ENCODE data around the gene ETV2.

ETV2 gene

GRCh38 chr19:35623327-35624010 is 18.1 kb upstream of the ETV2 start:
- no peak for TF ChIP-seq Cebpa-rat (IDR thresholded peaks at IDR 0.05)
- Histone ChIP-seq H3K9me3 (no peaks in the 10 kb centered on the region), H3K4me3 (no peak overlapping the region), H4K20me1 (no peaks in the 10 kb centered on the region), H3K4me1 (peaks cover 9% of the 10 kb centered on the region), H3K9ac (no peak overlapping the region), H3K27me3 (no peaks in the 10 kb centered on the region), H3K27ac (no peak overlapping the region), H3K36me3 (peaks cover 42% of the 10 kb centered on the region), H3K4me2 (no peak overlapping the region)

- Histone ChIP-seq H3K36me3 (peaks cover 33% of the 10 kb centered on the region), H3K4me2 (peak overlapping the region; percentile 99), H3K9ac (peak overlapping the region; percentile 91), H3K9me3 (no peaks in the 10 kb centered on the region), H3K4me3 (peak overlapping the region; percentile 97), H3K27ac (peak overlapping the region; percentile 80), H3K27me3 (no peaks in the 10 kb centered on the region), H4K20me1 (no peaks in the 10 kb centered on the region; the same call in 1 of the 2 replicates), H3K4me1 (peaks cover 22% of the 10 kb centered on the region)
- TF ChIP-seq Cebpa-rat (IDR thresholded peaks at IDR 0.05) = no peak
Measured at GRCh38 chr19:35628264-35628564, 13.3 kb upstream of the ETV2 start.

- H3K9me3 ChIP-seq = no peaks in the 10 kb centered on the region
- H3K9ac ChIP-seq = peak within 1 kb of the TSS; percentile 91
- H3K4me3 ChIP-seq = peak within 1 kb of the TSS; percentile 97
- H3K4me2 ChIP-seq = peak within 1 kb of the TSS; percentile 99
- no peaks in the 10 kb centered on the region; the same call in 1 of the 2 replicates for H4K20me1 ChIP-seq
- peak within 1 kb of the TSS; percentile 84 for H3K27ac ChIP-seq
- H3K36me3 ChIP-seq = peaks cover 39% of the 10 kb centered on the region
- TF ChIP-seq Cebpa-rat (IDR thresholded peaks at IDR 0.05) = no peak
- H3K27me3 ChIP-seq = no peaks in the 10 kb centered on the region
- peaks cover 22% of the 10 kb centered on the region for H3K4me1 ChIP-seq
Measured at GRCh38 chr19:35628565-35629331, 12.8 kb upstream of the ETV2 start, which contains the start of gene RBM42. Gene RBM42 (plus strand): TSS chr19:35629036. CDS start chr19:35629154, 118 bp downstream.

- Histone ChIP-seq H3K9me3 (no peaks in the 10 kb centered on the region), H3K27me3 (no peaks in the 10 kb centered on the region), H3K4me2 (peak overlapping the region; percentile 99), H3K36me3 (peaks cover 44% of the 10 kb centered on the region), H3K9ac (peak overlapping the region; percentile 91), H3K4me3 (peak overlapping the region; percentile 97), H3K27ac (peak overlapping the region; percentile 84), H3K4me1 (peaks cover 22% of the 10 kb centered on the region), H4K20me1 (no peaks in the 10 kb centered on the region; the same call in 1 of the 2 replicates)
- TF ChIP-seq Cebpa-rat (IDR thresholded peaks at IDR 0.05) = no peak
Measured at GRCh38 chr19:35629332-35629633, 12.3 kb upstream of the ETV2 start.

- Histone ChIP-seq H3K9me3 (no peaks in the 10 kb centered on the region), H3K4me2 (no peak overlapping the region), H3K27me3 (no peaks in the 10 kb centered on the region), H3K4me1 (peaks cover 13% of the 10 kb centered on the region), H4K20me1 (no peaks in the 10 kb centered on the region; the same call in 1 of the 2 replicates), H3K4me3 (no peak overlapping the region), H3K27ac (no peak overlapping the region), H3K36me3 (peaks cover 87% of the 10 kb centered on the region), H3K9ac (no peak overlapping the region)
- TF ChIP-seq Cebpa-rat (IDR thresholded peaks at IDR 0.05) = no peak
Measured at GRCh38 chr19:35633727-35634440, 7.7 kb upstream of the ETV2 start.

GRCh38 chr19:35636651-35637050 is 4.9 kb upstream of the ETV2 start:
- no peak overlapping the region for H3K4me2 ChIP-seq
- H3K9ac ChIP-seq = no peak overlapping the region
- H3K4me1 ChIP-seq = peaks cover 9% of the 10 kb centered on the region
- H4K20me1 ChIP-seq = no peaks in the 10 kb centered on the region; the same call in 1 of the 2 replicates
- TF ChIP-seq Cebpa-rat (IDR thresholded peaks at IDR 0.05) = no peak
- no peaks in the 10 kb centered on the region for H3K9me3 ChIP-seq
- H3K36me3 ChIP-seq = peaks cover 70% of the 10 kb centered on the region
- H3K4me3 ChIP-seq = no peak overlapping the region
- H3K27ac ChIP-seq = no peak overlapping the region
- H3K27me3 ChIP-seq = no peaks in the 10 kb centered on the region

GRCh38 chr19:35637165-35637564 is 4.4 kb upstream of the ETV2 start:
- Histone ChIP-seq H3K27me3 (no peaks in the 10 kb centered on the region), H3K4me1 (peaks cover 14% of the 10 kb centered on the region), H3K9me3 (no peaks in the 10 kb centered on the region), H3K27ac (no peak overlapping the region), H3K9ac (no peak overlapping the region), H3K4me3 (no peak overlapping the region), H4K20me1 (no peaks in the 10 kb centered on the region; the same call in 1 of the 2 replicates), H3K36me3 (peaks cover 65% of the 10 kb centered on the region), H3K4me2 (no peak overlapping the region)
- TF ChIP-seq Cebpa-rat (IDR thresholded peaks at IDR 0.05) = no peak

GRCh38 chr19:35639321-35639639 is 2.3 kb upstream of the ETV2 start:
- H3K27me3 ChIP-seq = no peaks in the 10 kb centered on the region
- H3K4me3 ChIP-seq = no peak overlapping the region
- H3K27ac ChIP-seq = no peak overlapping the region
- no peak overlapping the region for H3K4me2 ChIP-seq
- peaks cover 25% of the 10 kb centered on the region for H3K4me1 ChIP-seq
- no peak for TF ChIP-seq Cebpa-rat (IDR thresholded peaks at IDR 0.05)
- no peaks in the 10 kb centered on the region; the same call in 1 of the 2 replicates for H4K20me1 ChIP-seq
- peaks cover 43% of the 10 kb centered on the region for H3K36me3 ChIP-seq
- no peak overlapping the region for H3K9ac ChIP-seq
- H3K9me3 ChIP-seq = no peaks in the 10 kb centered on the region

- Histone ChIP-seq H3K4me1 (peaks cover 30% of the 10 kb centered on the region), H3K4me3 (no peak overlapping the region), H3K9ac (no peak overlapping the region), H3K36me3 (peaks cover 38% of the 10 kb centered on the region), H3K4me2 (no peak overlapping the region), H4K20me1 (no peaks in the 10 kb centered on the region; the same call in 1 of the 2 replicates), H3K27ac (no peak overlapping the region), H3K9me3 (no peaks in the 10 kb centered on the region), H3K27me3 (no peaks in the 10 kb centered on the region)
- TF ChIP-seq Cebpa-rat (IDR thresholded peaks at IDR 0.05) = no peak
Measured at GRCh38 chr19:35639863-35640262, 1.7 kb upstream of the ETV2 start.

GRCh38 chr19:35642312-35642711 is 767 bp downstream of the ETV2 start:
- H3K27ac ChIP-seq = no peak overlapping the region

More at GRCh38 chr19:35642312-35642711, 767 bp downstream of the ETV2 start:
- no peak overlapping the region for H3K9ac ChIP-seq
- no peaks in the 10 kb centered on the region for H3K9me3 ChIP-seq
- peak overlapping the region; percentile 93 for H3K4me2 ChIP-seq
- peaks cover 51% of the 10 kb centered on the region for H3K4me1 ChIP-seq
- H3K27me3 ChIP-seq = no peaks in the 10 kb centered on the region
- H3K4me3 ChIP-seq = no peak overlapping the region
- no peak for TF ChIP-seq Cebpa-rat (IDR thresholded peaks at IDR 0.05)
- H4K20me1 ChIP-seq = no peaks in the 10 kb centered on the region
- H3K36me3 ChIP-seq = peaks cover 13% of the 10 kb centered on the region
